GM18520 (cell line): ENCODE results near the gene SMIM38.

Experiments
- ATAC-seq: cut with Tn5 transposase; IDR thresholded peaks from one replicate; pipeline ENCODE4 v1.9.1; 2021; ENCODE audit not compliant: unreplicated experiment

SMIM38 gene

DNA sequence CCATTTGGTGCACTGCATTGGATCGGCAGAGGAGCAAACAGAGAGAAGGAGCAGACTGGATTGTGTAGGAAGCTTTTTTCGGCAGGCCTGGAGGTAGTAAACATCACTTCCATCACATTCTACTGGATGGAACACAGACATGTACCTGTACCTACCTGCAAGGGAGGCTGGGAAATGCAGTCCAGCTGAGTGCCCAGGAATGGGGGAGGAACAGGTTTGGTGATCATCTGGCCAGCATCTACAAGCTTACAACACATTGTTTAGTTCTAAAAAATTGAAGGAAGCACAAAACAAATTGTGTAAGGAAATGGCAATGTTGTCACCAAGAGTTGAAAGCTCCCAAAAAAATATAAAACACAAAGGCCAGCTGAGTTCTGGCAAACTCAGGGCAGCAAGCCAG, 19.1 kb downstream of the SMIM38 start:
- ATAC-seq, result no peak

DNA sequence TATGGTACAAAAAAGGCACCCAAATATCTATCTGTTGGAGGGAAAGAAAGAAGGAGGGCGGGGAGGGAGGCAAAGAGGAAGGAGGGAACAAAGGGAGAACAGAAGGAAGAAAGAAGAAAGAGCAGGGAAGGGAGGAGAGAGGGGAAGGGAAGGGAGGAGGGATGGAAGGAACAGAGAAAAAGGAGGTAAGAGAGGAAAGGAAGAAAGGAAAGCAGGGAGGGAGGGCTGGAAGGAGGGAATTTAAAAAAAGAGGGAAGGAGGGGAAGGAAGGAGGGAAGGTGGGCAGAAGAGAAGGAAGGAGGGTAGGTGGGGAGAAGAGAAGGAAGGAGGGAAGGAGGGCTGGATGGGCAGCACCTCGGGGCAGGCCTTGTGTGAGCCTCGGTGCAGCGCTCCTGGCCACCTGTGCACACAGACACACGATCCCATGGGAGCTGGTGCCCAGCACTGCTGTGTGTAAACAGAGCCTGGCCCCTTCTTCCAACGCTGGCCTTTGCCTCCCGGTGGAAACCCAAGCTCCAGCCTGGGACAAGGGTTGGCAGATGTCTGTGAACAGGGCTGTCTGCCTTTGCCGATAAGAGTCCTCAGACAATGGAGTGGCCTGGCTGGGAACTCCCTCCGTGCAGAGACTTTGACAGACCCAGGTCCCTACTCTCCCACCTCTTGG, 23.2 kb downstream of the SMIM38 start:
- ATAC-seq, result no peak

DNA sequence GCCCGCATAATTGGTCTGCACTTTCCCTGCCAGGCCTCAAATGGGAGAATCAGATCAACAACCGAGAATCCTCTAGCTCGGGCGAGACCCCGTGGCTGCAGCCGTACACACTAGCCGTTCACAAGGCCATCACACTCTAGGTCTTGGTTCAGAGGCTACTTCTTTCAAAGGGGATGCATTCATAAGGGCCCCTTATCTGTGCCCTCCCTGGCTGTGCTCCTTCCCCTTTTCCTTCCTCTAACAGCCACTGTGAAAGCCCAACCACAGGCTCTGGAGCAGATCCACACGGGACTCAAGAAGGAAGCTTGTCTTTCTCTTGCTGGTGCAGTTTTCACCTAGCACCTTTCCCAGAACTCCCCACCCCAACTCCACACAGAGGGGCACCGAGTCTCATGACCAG, 24.5 kb downstream of the SMIM38 start:
- no peak for ATAC-seq

DNA sequence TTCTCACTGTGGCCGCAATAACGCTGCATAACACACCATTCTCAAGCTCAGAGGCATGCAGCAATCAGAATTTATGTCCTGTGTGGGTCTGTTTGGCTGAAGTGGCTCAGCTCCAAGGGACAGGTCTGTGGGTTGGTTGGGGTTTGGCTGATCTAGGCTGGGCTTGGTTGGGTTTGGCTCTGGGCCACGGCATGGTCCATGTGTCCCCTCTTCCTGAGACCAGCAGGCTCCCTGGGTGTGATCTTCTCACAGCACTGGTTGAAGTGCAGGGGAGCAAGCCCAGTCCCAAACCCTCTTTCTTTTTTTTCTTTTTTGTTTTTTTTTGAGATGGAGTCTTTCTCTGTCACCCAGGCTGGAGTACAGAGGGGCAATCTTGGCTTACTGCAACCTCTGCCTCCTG, 25.0 kb downstream of the SMIM38 start:
- no peak for ATAC-seq

DNA sequence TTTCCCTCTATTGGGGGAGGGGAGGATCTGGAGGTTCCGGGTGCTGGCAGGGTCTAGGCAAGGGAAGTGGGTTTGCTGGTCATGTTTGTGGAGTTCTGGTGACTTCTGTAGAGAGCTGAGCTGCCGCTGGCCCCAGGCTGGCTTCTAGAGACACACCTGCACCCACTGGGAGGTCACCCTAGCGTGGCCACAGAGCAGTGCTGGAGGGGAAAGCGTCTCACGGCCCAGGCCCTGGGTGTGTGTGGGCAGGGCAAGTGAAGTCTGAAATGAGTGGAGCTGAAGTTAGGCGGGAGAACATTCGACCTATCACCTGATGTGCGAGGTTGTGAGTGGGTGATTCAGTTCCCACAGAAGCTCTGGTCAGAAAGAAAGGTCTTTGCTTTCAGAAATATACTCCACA, 27.9 kb downstream of the SMIM38 start:
- ATAC-seq, result no peak

DNA sequence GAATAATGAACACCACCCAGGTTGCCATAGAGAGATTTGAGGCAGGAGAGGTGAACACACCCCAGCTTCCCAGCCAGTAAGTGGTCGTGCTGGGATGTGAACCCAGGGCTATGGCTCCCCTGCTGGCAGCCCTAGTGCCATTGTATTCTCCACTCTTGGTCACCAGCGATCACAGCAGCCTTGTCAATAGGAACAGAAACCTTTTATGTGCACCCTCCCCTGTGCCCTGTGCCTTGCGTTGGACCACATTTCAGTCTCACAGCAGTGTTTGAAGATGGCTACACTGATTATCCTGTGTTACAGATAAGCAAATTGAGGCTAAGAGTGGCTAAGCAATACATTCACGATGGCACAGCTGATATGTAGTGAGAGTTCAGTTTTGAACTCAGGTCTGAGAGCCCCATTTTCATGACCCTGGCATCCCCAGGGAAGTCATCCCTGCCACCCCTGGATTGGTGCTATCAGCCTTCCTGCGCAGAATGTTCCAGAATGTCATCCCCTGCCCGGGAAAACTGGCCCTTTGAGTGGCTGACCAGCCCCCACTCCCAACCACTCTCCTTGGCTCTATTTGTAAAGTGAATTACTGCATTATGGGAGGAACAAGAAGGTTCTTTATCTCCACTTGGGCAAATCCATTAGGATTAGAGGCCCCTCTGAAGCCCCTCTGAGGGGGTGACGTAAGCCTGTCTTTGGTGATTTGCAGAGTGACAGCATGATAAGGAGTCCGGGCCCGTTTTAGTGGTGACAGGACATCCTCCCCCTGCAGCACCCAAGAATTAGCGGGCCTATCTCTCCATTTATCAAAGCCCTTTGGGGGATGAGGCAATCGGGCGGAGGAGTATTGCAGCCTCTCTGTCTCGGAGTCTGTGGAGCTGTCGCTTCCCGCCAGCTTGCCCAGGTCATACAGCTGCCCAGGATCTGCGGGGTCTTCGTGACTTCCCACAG, 30.9 kb downstream of the SMIM38 start:
- no peak for ATAC-seq

DNA sequence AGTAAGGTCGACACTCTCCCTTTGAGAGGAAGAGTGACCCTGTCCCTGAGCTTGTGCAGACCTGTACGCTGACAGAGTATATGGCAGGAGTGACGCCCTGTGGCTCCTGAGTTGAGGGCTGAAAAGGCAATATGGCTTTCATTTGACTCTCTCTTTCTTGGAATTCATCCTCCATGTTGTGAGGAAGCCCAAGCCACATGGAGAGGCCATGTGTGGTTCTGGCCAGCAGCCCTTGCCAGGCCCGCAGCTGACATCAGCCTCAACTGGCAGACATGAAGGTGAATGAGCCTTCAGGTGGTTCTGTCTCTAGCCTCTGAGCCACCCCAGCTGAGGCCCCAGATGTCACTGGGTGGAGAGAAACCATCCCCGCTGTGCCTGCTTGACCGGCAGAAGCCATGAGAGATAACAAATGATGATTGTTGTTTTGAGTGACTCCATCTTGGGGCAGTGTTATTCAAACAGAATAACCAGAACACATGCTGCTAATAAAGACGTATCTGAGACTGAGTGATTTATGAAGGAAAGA, 31.9 kb downstream of the SMIM38 start:
- no peak for ATAC-seq

DNA sequence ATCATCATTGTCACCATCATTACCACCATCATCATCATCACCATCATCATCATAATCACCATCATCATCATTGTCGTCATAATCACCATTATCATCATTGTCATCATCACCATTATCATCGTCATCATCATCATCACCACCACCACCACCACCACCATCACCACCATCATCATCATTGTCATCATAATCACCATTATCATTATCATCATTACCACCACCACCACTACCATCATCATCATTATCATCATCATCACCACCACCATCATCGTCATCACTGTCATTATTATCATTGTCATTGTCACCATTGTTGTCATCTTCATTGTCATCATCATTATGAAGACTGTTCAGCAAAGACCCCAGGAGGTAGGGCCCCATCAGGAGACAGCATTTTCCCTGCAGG, 33.3 kb downstream of the SMIM38 start:
- ATAC-seq, result no peak

DNA sequence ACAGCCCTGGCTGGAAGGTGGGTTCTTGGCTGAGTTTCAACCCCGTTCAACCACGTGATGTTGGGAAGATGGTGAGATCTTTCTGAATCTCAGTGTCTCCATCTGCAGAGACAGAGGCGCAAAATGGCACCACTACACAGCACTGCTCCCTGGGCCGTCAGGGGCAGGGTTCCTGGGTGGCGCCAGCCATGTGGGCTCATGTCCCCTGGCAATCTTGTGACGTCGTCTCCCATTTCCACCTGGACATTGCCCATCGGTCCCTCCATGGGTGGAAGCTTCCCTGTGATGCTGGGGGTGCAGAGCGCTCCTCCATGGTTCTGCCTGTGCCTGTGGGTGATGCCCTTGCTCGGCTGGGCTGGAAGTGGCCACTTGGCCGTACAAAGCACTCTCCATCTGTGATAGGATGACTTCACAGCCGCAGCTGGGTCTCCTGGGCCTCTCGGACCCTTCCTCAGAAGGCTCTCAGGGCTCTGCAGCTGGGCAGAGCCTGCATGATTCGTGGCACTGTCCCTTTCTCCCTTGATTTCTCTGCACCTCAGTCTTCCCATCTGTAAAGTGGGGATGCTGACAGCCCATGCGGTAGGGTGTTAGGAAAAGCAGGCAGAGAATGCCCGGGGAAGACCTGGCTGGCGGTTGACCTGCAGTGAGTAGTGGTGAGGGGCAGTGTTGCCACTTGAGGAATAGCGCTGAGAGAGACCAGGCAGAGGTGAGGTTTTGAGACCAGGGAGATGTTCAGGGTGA, 35.2 kb downstream of the SMIM38 start:
- ATAC-seq, result no peak

DNA sequence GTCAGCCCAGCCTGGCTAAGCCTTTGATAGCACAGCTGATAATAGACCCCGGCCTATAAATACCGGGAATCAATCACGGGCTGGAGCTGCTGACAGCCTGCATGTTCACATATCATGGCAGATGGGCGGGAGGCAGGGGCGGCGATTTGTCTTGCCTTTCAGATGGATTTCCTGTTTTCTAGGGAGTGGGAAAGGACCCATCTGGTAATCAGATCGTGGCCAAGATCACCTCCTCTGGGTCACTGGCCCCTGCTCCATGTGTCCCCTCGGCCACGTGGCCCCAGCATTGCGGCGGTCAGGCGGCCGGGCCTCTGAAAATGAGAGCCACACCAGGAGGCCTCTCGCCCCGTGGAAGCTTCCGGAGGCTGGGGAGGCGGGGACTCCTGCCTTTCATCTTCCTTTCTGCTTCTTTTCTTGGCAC, 36.6 kb downstream of the SMIM38 start:
- no peak for ATAC-seq

DNA sequence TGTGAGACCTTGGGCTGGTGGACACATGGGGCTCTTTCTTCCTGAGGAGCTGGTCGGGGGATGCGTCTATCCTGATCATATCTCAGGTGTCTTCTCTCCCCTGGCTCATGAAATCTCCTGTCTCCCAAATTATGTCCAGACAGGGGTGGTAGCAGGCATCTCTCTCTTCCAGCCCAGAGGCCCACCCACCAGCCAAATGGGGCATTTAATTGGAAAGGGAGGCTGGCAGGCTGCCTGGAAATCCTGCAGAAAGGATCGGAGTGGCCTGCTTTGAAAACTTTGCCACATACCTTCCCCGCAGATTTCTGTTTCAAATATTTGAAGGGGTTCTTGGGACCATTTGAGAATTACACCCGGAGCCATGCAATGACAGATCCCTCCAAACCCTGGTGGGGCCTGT, 37.4 kb downstream of the SMIM38 start:
- no peak for ATAC-seq

DNA sequence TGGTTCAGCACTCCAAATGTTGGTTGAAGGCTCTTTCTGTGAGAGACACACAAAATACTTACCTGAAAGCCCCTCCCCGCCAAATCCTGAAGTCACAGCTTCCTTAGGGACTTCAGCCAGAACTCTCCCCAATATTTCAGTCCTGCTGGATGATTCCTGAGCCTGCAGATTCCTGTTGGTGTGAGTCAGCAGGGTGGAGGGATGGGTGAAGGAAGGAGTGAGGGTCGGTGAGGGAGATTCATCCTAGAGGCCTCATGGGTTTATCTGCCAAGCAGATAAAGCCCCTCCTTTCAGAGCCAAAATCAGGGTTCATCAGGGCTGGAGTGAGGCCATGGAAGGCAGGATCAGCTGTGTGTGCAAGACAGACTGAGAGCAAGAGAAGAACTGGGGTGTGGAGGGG, 37.9 kb downstream of the SMIM38 start:
- ATAC-seq, result no peak

DNA sequence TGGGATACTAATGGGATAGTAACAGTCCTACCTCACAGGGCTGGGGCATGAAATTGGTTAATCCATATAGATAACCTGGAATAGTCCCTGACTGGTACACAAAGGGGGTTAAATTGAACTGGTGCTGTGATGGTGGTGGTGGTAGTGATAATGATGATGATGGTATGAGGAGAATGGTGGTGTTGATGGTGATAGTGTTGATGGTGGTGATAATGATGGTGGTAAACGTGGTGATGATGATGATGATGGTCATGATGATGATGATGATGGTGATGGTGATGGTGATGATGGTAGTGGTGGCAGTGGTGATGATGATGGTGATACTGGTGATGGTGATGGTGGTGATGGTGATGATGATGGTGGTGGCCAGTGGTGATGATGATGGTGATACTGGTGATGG, 38.7 kb downstream of the SMIM38 start:
- ATAC-seq, result no peak

DNA sequence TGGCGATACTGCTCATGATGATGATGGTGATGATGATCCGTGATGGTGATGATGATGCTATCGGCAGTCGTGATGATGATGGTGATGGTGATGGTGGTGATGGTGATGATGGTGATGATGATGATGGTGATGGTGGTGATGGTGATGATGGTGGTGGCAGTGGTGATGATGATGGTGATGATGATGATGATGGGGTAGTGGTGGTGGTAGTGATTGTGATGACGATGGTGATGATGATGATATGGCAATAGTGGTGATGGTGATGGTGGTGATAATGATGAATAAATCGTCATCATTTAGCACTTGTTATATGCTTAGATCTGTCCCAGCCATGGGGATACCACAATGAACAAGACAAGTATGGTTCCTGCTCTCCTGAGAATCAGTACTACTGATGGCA, 39.2 kb downstream of the SMIM38 start:
- ATAC-seq, result no peak

DNA sequence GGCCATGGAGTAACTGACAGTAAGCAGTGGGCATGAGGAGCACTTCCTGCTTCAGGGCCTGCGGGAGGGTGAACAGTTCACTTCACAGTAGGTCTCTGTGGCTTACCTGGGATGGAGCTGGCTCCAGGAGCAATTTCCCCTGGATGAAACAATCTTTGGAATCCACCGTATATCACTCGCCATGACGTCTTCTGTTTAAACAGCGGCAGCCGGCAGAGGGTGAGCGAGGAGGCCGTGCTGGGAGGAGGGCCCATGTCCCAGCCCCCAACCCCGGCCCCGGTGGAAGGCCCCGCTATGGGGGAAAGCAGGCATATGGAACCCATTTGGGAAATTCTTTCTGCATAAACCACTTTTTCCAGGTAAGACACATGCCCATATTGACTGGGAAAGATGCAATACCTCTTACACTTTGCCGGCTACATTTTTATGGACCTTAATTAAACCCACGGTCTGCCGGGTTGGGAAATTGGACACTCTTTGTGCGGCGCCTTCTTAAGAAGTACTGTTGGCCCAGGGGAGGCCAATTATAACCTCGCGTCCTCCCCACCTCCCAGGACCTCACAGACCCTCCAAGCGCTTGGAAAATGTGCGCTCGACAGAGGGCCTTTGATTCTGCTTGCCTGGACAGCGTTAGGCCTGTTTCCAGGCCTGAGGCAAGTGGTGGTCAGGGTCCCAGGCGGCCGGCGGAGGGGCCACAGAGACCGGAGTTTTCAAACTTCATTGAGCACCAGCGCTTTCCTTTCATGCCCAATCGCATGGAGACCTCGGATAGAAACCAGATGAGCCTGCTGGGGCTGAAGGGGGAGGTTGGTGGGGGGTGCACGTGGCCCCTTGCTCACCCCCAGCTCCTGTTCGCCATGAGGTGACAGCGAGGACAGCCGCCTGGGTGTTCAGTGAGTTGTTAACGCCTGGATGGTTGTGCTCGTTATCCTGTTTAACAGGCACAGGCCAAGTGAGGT, 40.4 kb downstream of the SMIM38 start:
- ATAC-seq, result no peak

DNA sequence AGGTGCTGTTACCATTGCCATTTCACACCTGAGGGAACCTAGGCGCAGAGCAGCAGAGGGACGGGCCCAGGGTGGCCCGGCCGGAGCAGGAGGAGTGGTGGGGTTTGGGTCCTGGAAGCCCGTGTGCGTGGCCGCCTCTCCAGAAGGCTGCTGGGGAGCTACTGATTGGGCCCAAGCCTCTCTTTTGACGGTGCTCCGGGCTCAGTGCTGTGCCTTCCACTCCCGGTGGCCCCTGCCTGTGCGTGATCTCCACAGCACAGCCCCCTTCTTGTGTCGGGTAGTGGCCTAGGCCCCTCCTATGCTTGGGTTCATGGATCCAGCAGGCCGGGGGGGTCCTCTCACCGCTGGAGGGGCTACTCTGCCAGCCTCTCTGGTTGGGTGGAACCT, 41.0 kb downstream of the SMIM38 start:
- no peak for ATAC-seq

DNA sequence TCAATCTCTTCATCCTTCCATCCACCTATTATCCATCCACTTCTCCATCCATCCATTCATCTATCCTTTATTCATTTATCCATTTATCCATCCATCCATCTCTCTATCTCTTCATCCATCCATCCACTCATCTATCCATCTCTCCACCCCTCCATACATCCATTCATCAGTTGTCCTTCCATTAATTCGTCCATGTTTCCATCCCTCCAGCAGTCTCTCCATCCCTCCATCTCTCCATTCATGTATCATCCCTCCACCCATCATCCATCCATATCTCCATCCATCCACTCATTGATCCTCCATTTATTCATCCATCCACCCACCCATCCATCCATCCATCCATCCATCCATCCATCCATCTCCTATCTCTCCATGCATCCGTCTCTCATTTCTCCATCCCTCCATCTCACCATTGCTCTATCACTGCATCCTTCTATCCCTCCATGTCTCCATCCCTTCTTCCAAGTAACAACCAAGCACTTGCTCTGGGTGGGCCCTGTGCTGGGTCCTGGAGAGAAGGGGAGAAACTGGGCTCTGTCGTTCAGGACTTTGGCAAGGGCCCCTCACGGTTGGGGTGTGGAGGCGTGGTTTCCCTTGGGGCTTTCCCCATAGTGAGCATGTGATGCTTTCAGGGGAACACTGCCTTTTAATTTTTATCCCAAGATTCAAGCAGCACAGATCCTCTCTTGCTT, 43.3 kb downstream of the SMIM38 start:
- no peak for ATAC-seq

DNA sequence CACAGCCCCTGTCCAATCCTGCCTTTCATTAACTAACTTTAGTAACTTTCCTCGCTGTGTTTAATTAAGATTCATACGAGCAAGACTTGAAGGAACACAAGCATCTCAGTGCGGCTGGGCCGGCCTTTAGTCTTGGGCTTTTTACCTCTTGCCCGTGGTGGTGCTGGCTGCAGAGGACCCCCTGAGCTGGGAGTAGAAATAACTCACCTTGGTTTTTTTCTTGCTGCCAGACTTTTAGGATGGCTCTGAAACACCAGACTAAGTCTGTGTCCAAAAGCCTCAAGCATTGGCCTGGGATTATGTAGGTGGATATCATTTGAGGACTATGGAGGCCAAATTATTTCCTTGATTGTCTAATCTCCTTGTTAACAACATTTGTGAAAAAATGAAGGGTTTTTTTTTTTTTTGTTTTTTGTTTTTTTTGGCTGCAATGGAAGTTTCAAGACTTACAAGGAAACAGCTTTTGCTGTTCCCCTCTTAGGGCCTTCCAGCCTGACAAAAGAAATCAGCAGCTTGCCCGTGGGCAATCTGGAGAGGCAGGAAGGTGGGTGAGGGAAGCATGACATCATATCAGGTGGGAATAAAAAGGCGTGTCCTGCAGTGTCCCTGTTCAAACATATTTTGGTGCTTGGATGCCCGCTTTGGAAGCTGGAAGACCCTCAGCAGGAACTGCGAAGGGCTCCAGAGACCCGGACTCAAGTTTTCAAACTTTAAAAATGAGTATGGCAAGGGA, 44.0 kb downstream of the SMIM38 start:
- no peak for ATAC-seq
